Myocyte (in vitro differentiated cells): ENCODE measurements around the gene FAM107B. TPM values are rescaled to one million over a fixed set of nuclear protein-coding genes. Genes with fewer than 3 reads are reported as not detected.

ENCODE experiments used
- DNase-seq: peaks from one replicate; pipeline ENCODE4 v3.0.0-alpha.2; 2012; ENCODE audit warnings: low read depth
- total RNA-seq: library from RNA; depleted of rRNA; stranded (reverse); fragments of >200 nt; gene quantifications from 2 replicates; pipeline ENCODE4 v1.2.3, GENCODE V29; 2014

Gene FAM107B
- total RNA-seq, 1 donor from 2014 or later, result 11.8 TPM

GRCh38 chr10:14585287-14586193 lies 189.2 kb downstream of the FAM107B start:
- DNase-seq, result no peak

- DNase-seq, result no peak
Observed at GRCh38 chr10:14584661-14585060, 190.0 kb downstream of the FAM107B start.

- no peak for DNase-seq
Observed at GRCh38 chr10:14583967-14584366, 190.7 kb downstream of the FAM107B start.

- DNase-seq, result no peak
Observed at GRCh38 chr10:14583252-14583651, 191.4 kb downstream of the FAM107B start.

GRCh38 chr10:14581553-14582321 lies 193.0 kb downstream of the FAM107B start:
- DNase-seq, result no peak

- no peak for DNase-seq
Observed at GRCh38 chr10:14580671-14581332, 193.9 kb downstream of the FAM107B start.

- no peak for DNase-seq
Observed at GRCh38 chr10:14579405-14579804, 195.3 kb downstream of the FAM107B start.

- DNase-seq, result no peak
Observed at GRCh38 chr10:14578060-14578952, 196.4 kb downstream of the FAM107B start.

GRCh38 chr10:14574885-14575284 lies 199.8 kb downstream of the FAM107B start:
- DNase-seq, result no peak

GRCh38 chr10:14574291-14574690 lies 200.4 kb downstream of the FAM107B start:
- DNase-seq, result peak; percentile 40

GRCh38 chr10:14573666-14574261 lies 200.9 kb downstream of the FAM107B start:
- DNase-seq, result peak; percentile 28

GRCh38 chr10:14572811-14573210 lies 201.9 kb downstream of the FAM107B start:
- DNase-seq, result no peak

GRCh38 chr10:14571866-14572507 lies 202.7 kb downstream of the FAM107B start:
- DNase-seq, result no peak

- DNase-seq, result no peak
Observed at GRCh38 chr10:14570800-14571199, 203.9 kb downstream of the FAM107B start.

GRCh38 chr10:14569274-14570060 lies 205.2 kb downstream of the FAM107B start:
- DNase-seq, result no peak

- DNase-seq, result no peak
Observed at GRCh38 chr10:14567421-14567820, 207.3 kb downstream of the FAM107B start.

GRCh38 chr10:14566498-14566897 lies 208.2 kb downstream of the FAM107B start:
- DNase-seq, result no peak

- no peak for DNase-seq
Observed at GRCh38 chr10:14565199-14565598, 209.5 kb downstream of the FAM107B start.

- DNase-seq, result no peak
Observed at GRCh38 chr10:14564268-14564744, 210.4 kb downstream of the FAM107B start.
